D721Med (cell line): Measurements from ENCODE around the gene PAK6.

Experiments used
- DNase-seq: peaks from one replicate; pipeline ENCODE4 v3.0.0; 2011; ENCODE audit warnings: low spot score; ENCODE audit not compliant: insufficient read length
- FAIRE-seq: peaks from 2 replicates; lab custom pipeline; 2011; peaks lifted over from hg19 to GRCh38; lab: Jason Lieb, UNC
- CTCF ChIP-seq: IDR thresholded peaks from 2 replicates; pipeline ENCODE4 v1.5.1; 2012; ENCODE audit warnings: mild to moderate bottlenecking, control low read depth; ENCODE audit not compliant: insufficient read depth; ENCODE audit errors: missing control alignments

Gene PAK6

GRCh38 chr15:40325188-40325587, 86.3 kb downstream of the PAK6 start:
- DNase-seq (no peak), FAIRE-seq (no peak)
- no peak for TF ChIP-seq CTCF

- DNase-seq = no peak
- FAIRE-seq = no peak
- no peak for TF ChIP-seq CTCF
Measured at GRCh38 chr15:40325700-40326099, 86.8 kb downstream of the PAK6 start.
